Endothelial cell of umbilical vein (primary cell): ENCODE data around the gene KLHDC4. TPM values are rescaled to one million over a fixed set of nuclear protein-coding genes. Genes with fewer than 3 reads are reported as not detected.

ENCODE experiments used
- BruUV-seq: library from RNA; stranded (reverse); fragments of 400-500 nt; replicated peaks from 2 replicates; lab custom pipeline; 2021; lab: Mats Ljungman, UMichigan
- CTCF ChIA-PET: fragments of 300-600, 350-600 bp; sonication (Branson Sonifier 250); formaldehyde crosslinking; loops from one replicate; lab custom pipeline; 2021; ENCODE audit warnings: antibody characterized with exemption, inconsistent platforms; lab: Charles Lee
- POLR2A ChIA-PET: fragments of 300-600, 350-600 bp; sonication (Branson Sonifier 250); formaldehyde crosslinking; loops from one replicate; lab custom pipeline; 2021; ENCODE audit warnings: antibody characterized with exemption, inconsistent platforms; lab: Charles Lee
- DNase-seq: peaks from one replicate; pipeline ENCODE4 v3.0.0-alpha.2; 2011; ENCODE audit warnings: low read depth, low spot score
- FAIRE-seq: peaks from 2 replicates; lab custom pipeline; 2011; peaks lifted over from hg19 to GRCh38; lab: Jason Lieb, UNC
- H2AFZ ChIP-seq: 2 replicates; pipeline ENCODE4 v1.6.0; 2012; ENCODE audit warnings: low read depth, low read length, control low read depth, inconsistent platforms
- H3K27ac ChIP-seq: 2 replicates; pipeline ENCODE4 v1.5.1; 2011; ENCODE audit warnings: low read depth, mild to moderate bottlenecking, control low read depth, low read length, moderate library complexity; ENCODE audit not compliant: insufficient read depth
- H3K27me3 ChIP-seq, 2 experiments: 2 replicates each; pipeline versions ENCODE4 v1.6.0 to v1.6.1; 2011; ENCODE audit warnings: low read length in 2 of 2, mixed read lengths in 1 of 2; ENCODE audit not compliant: control insufficient read depth in 2 of 2, insufficient read depth in 2 of 2
- H3K36me3 ChIP-seq, 2 experiments: 2 replicates in 1 of 2; 3 replicates in 1 of 2; pipeline ENCODE4 v1.5.1; 2011; ENCODE audit warnings: low read length in 2 of 2, mild to moderate bottlenecking in 1 of 2, moderate library complexity in 1 of 2; ENCODE audit not compliant: control insufficient read depth in 2 of 2, insufficient read depth in 2 of 2; ENCODE audit errors: extremely low read depth in 1 of 2
- H3K4me1 ChIP-seq: 3 replicates; pipeline ENCODE4 v1.5.1; 2011; ENCODE audit warnings: mild to moderate bottlenecking, low read length; ENCODE audit not compliant: control insufficient read depth, insufficient read depth; ENCODE audit errors: extremely low read depth
- H3K4me2 ChIP-seq: 2 replicates; pipeline ENCODE4 v1.6.1; 2011; ENCODE audit warnings: low read length, control low read depth, mixed read lengths; ENCODE audit not compliant: insufficient read depth
- H3K4me3 ChIP-seq, 3 experiments: fragments of 200-600 bp in 1 of 3; sonication (generic), shearing (Covaris generic) in 1 of 3; replicated peaks in 1 of 3; 2 replicates each; pipeline ENCODE4 v1.5.1; 2011 to 2016; ENCODE audit warnings: control low read depth in 3 of 3, low read length in 3 of 3, mild to moderate bottlenecking in 2 of 3, inconsistent platforms in 1 of 3, low read depth in 1 of 3, moderate library complexity in 1 of 3; ENCODE audit not compliant: insufficient read depth in 1 of 3
- H3K79me2 ChIP-seq: 2 replicates; pipeline ENCODE4 v1.6.0; 2012; ENCODE audit warnings: low read length, inconsistent platforms; ENCODE audit not compliant: control insufficient read depth, insufficient read depth
- H3K9ac ChIP-seq: replicated peaks from 2 replicates; pipeline ENCODE3; 2011; ENCODE audit warnings: low read length, control low read depth; ENCODE audit not compliant: insufficient read depth; ENCODE audit errors: extremely low read depth
- H3K9me1 ChIP-seq: replicated peaks from 3 replicates; pipeline ENCODE4 v1.6.0; 2011; ENCODE audit warnings: mild to moderate bottlenecking, low read length; ENCODE audit not compliant: control insufficient read depth, insufficient read depth; ENCODE audit errors: extremely low read depth
- H3K9me3 ChIP-seq: replicated peaks from 2 replicates; pipeline ENCODE4 v1.5.1; 2012; ENCODE audit warnings: low read length, inconsistent platforms; ENCODE audit not compliant: control insufficient read depth, insufficient read depth
- H4K20me1 ChIP-seq: replicated peaks from 2 replicates; pipeline ENCODE3; 2011; ENCODE audit warnings: mild to moderate bottlenecking, low read length; ENCODE audit not compliant: control insufficient read depth, insufficient read depth; ENCODE audit errors: extremely low read depth
- EZH2 ChIP-seq: IDR thresholded peaks from 2 replicates; pipeline ENCODE4 v1.6.1; 2012; ENCODE audit warnings: borderline replicate concordance, low read depth, mild to moderate bottlenecking, moderate library complexity, low read length, inconsistent platforms; ENCODE audit not compliant: severe bottlenecking
- JUN ChIP-seq: IDR thresholded peaks from 2 replicates; pipeline ENCODE4 v1.6.1; 2011; ENCODE audit warnings: borderline replicate concordance, low read depth; ENCODE audit not compliant: insufficient read length, insufficient read depth
- POLR2A ChIP-seq: IDR thresholded peaks from 2 replicates; pipeline ENCODE4 v1.6.1; 2012; ENCODE audit warnings: low read depth, mild to moderate bottlenecking, control low read depth, low read length
- dilution Hi-C: fragments of 300-500 bp; cut with MboI; formaldehyde crosslinking; loops from one replicate; pipeline ENCODE4 v1.15.0; 2019; ENCODE audit warnings: low sequenced_read_pairs; ENCODE audit not compliant: extremely low pct_ligation_motif_present
- intact Hi-C: fragments of 100-400 bp; cut with micrococcal nuclease; formaldehyde crosslinking; loops from one replicate; pipeline ENCODE4 v1.10.0; 2022
- polyA plus RNA-seq, 4 experiments: library from polyadenylated mRNA; depleted of rRNA in 3 of 4; stranded (reverse) in 3 of 4; unstranded in 1 of 4; fragments of >200 nt; gene quantifications; 2 replicates each; pipeline versions ENCODE4 v1.2.1 to v1.2.3, GENCODE V29; 2011 to 2012; ENCODE audit warnings: missing spikeins in 1 of 4
- total RNA-seq: library from RNA; stranded (reverse); gene quantifications from 2 replicates; pipeline ENCODE4 v1.2.3, GENCODE V29; 2021
- TF ChIP-seq, protein P1 (sequence below), 2 donors: IDR thresholded peaks; 1 replicate in 1 of 2; 2 replicates in 1 of 2; pipeline ENCODE4 v1.5.1; 2011; ENCODE audit warnings: low read length in 2 of 2, mild to moderate bottlenecking in 2 of 2, moderate library complexity in 2 of 2, control low read depth in 1 of 2, inconsistent platforms in 1 of 2, low read depth in 1 of 2; ENCODE audit not compliant: insufficient read depth in 1 of 2; ENCODE audit errors: extremely low read depth in 1 of 2

The KLHDC4 gene
- total and polyA plus RNA-seq, 2 donors (not counting 3 experiments of a cell fraction or from before 2014, with no cell fraction given): 24.7 to 46.2 TPM

DNA sequence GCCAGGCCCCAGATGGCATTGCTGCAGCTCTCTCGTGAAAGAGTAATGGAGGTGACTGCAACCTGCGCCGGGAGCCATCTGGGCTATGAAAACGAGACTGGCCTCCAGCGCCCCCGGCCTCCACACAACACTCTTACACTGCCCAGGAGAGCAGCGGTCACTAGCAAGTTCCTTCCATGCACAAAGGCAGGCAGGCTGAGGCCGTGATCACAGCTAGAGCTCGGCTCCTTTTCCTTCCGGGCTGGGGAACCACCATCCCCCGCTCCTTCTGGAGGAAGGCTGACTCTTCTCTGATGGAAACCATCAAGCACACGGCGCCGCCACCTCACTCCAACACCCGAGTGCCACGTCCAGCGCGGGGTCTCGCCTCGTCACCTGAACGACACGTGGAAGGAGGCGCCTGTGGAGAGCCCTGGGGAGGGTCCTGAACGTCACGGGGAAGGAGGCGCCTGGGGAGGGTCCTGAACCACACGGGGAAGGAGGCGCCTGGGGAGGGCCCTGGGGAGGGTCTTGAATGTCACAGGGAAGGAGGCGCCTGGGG, 61.9 kb downstream of the KLHDC4 start:
- FAIRE-seq: peak; percentile 86
- no peaks in the 10 kb centered on the region for H4K20me1 ChIP-seq
- ChIA-PET CTCF (interaction anchor here (1.1 to 2.6 kb wide), 5 partner anchors 10 to 115 kb away, joined by 3 to 15 read pairs (median 5); no protein-coding TSS in a partner anchor), POLR2A (no interaction called here)
- no peak overlapping the region for H2AFZ ChIP-seq
- dilution Hi-C loops (no loop called here), intact Hi-C loops (loop anchor here (1.0 to 2.0 kb wide), 2 partner anchors 65 to 116 kb away; no protein-coding TSS in a partner anchor)
- TF ChIP-seq JUN (no peak), EZH2 (no peak), POLR2A (no peak)
- peaks cover 0 to 7% of the 10 kb centered on the region in 2 experiments for H3K36me3 ChIP-seq
- H3K27me3 ChIP-seq: no peaks in the 10 kb centered on the region
- H3K9me1 ChIP-seq: no peaks in the 10 kb centered on the region
- H3K4me2 ChIP-seq: no peak overlapping the region
- H3K4me3 ChIP-seq: no peak overlapping the region
- H3K4me1 ChIP-seq: peaks cover 24% of the 10 kb centered on the region
- H3K9ac ChIP-seq: peak overlapping the region; percentile 16
- H3K27ac ChIP-seq: no peak overlapping the region
- DNase-seq: peak; percentile 32
- H3K9me3 ChIP-seq: no peaks in the 10 kb centered on the region
- BruUV-seq: no TSS peak
- H3K79me2 ChIP-seq: no peaks in the 10 kb centered on the region

DNA sequence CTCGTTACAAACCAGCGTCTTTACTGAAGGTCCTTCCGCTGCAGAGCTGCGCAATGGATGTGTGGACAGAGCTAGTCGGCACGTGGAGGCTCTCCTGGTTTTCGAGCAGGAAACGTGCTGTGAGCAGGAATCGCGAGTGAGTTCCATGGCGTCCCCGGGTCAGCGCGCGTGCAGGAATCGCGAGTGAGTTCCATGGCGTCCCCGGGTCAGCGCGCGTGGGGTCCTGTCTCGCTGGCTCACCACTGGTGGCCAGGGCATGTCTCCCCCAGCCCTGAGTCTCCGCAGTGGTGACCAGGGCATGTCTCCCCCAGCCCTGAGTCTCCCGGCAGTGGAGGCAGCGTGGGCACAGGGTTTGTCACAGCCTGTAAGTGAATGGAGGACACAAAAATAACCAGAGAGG, 62.7 kb downstream of the KLHDC4 start:
- Histone ChIP-seq H3K4me3 (no peak overlapping the region), H3K36me3 (peaks cover 0 to 4% of the 10 kb centered on the region in 2 experiments), H4K20me1 (no peaks in the 10 kb centered on the region), H3K9me3 (no peaks in the 10 kb centered on the region), H3K9me1 (no peaks in the 10 kb centered on the region), H2AFZ (no peak overlapping the region), H3K79me2 (no peaks in the 10 kb centered on the region), H3K4me1 (peaks cover 24% of the 10 kb centered on the region), H3K27ac (peak overlapping the region; percentile 3), H3K4me2 (peak overlapping the region; percentile 32), H3K27me3 (no peaks in the 10 kb centered on the region), H3K9ac (no peak overlapping the region)
- ChIA-PET POLR2A (no interaction called here), CTCF (interaction anchor here (0.6 to 2.6 kb wide), 12 partner anchors 9 to 169 kb away, joined by 3 to 15 read pairs (median 4); no protein-coding TSS in a partner anchor)
- intact Hi-C loops: loop anchor here (1.0 to 2.0 kb wide), 2 partner anchors 66 to 115 kb away; no protein-coding TSS in a partner anchor
- FAIRE-seq (no peak), DNase-seq (no peak)
- TF ChIP-seq, protein P1, sequence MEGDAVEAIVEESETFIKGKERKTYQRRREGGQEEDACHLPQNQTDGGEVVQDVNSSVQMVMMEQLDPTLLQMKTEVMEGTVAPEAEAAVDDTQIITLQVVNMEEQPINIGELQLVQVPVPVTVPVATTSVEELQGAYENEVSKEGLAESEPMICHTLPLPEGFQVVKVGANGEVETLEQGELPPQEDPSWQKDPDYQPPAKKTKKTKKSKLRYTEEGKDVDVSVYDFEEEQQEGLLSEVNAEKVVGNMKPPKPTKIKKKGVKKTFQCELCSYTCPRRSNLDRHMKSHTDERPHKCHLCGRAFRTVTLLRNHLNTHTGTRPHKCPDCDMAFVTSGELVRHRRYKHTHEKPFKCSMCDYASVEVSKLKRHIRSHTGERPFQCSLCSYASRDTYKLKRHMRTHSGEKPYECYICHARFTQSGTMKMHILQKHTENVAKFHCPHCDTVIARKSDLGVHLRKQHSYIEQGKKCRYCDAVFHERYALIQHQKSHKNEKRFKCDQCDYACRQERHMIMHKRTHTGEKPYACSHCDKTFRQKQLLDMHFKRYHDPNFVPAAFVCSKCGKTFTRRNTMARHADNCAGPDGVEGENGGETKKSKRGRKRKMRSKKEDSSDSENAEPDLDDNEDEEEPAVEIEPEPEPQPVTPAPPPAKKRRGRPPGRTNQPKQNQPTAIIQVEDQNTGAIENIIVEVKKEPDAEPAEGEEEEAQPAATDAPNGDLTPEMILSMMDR (IDR thresholded peaks at IDR 0.05; ENCODE audit: extremely low read depth in 1 of 2, insufficient read depth in 1 of 2, low read depth in 1 of 2, low read length in 2 of 2): no peak
- no TSS peak for BruUV-seq
- dilution Hi-C loops: no loop called here
